Parathyroid adenoma (tissue), 2 donors: ENCODE measurements around the gene SHROOM1.

Experiments
- H2AFZ ChIP-seq: fragments of 300-600 bp; sonication (generic); one replicate; pipeline ENCODE4 v1.7.0; 2017; ENCODE audit warnings: antibody characterized with exemption, mild to moderate bottlenecking
- H3K27ac ChIP-seq: fragments of 300-600 bp; sonication (generic); one replicate; pipeline ENCODE4 v1.7.0; 2017
- H3K27me3 ChIP-seq: fragments of 300-600 bp; sonication (generic); one replicate; pipeline ENCODE4 v1.7.0; 2017; ENCODE audit warnings: low read length; ENCODE audit not compliant: control insufficient read depth, insufficient read depth
- H3K36me3 ChIP-seq: fragments of 300-600 bp; sonication (generic); one replicate; pipeline ENCODE4 v1.7.0; 2017; ENCODE audit warnings: low read length; ENCODE audit not compliant: control insufficient read depth, insufficient read depth
- H3K4me1 ChIP-seq: fragments of 300-600 bp; sonication (generic); one replicate; pipeline ENCODE4 v1.7.0; 2017; ENCODE audit warnings: control low read depth
- H3K4me2 ChIP-seq: fragments of 300-600 bp; sonication (generic); one replicate; pipeline ENCODE4 v1.7.0; 2017; ENCODE audit warnings: low read length
- H3K4me3 ChIP-seq: fragments of 300-600 bp; sonication (generic); one replicate; pipeline ENCODE4 v1.7.0; 2017; ENCODE audit warnings: low read depth, low read length
- H3K79me2 ChIP-seq: fragments of 300-600 bp; sonication (generic); one replicate; pipeline ENCODE4 v1.7.0; 2017; ENCODE audit warnings: control low read depth
- H3K9ac ChIP-seq: fragments of 300-600 bp; sonication (generic); one replicate; pipeline ENCODE4 v1.7.0; 2017; ENCODE audit warnings: mild to moderate bottlenecking
- H3K9me3 ChIP-seq: fragments of 300-600 bp; sonication (generic); one replicate; pipeline ENCODE4 v1.7.0; 2017; ENCODE audit warnings: low read length; ENCODE audit not compliant: control insufficient read depth
- TF ChIP-seq, protein P1 (sequence below): fragments of 300-600 bp; sonication (generic); IDR thresholded peaks from one replicate; pipeline ENCODE4 v1.7.0; 2017; ENCODE audit warnings: antibody characterized with exemption, mild to moderate bottlenecking
- donor health status: primary hyperparathyroidism.

Gene SHROOM1

GRCh38 chr5:132838516-132839282 lies 8.3 kb upstream of the SHROOM1 start:
- Histone ChIP-seq H3K27ac (no peak overlapping the region), H3K4me3 (no peak overlapping the region), H3K9ac (no peak overlapping the region), H3K9me3 (no peaks in the 10 kb centered on the region), H3K27me3 (no peaks in the 10 kb centered on the region), H3K4me1 (no peaks in the 10 kb centered on the region), H3K79me2 (no peaks in the 10 kb centered on the region), H3K36me3 (no peaks in the 10 kb centered on the region), H3K4me2 (no peak overlapping the region), H2AFZ (no peak overlapping the region)
- TF ChIP-seq, protein P1, sequence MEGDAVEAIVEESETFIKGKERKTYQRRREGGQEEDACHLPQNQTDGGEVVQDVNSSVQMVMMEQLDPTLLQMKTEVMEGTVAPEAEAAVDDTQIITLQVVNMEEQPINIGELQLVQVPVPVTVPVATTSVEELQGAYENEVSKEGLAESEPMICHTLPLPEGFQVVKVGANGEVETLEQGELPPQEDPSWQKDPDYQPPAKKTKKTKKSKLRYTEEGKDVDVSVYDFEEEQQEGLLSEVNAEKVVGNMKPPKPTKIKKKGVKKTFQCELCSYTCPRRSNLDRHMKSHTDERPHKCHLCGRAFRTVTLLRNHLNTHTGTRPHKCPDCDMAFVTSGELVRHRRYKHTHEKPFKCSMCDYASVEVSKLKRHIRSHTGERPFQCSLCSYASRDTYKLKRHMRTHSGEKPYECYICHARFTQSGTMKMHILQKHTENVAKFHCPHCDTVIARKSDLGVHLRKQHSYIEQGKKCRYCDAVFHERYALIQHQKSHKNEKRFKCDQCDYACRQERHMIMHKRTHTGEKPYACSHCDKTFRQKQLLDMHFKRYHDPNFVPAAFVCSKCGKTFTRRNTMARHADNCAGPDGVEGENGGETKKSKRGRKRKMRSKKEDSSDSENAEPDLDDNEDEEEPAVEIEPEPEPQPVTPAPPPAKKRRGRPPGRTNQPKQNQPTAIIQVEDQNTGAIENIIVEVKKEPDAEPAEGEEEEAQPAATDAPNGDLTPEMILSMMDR = no peak

DNA sequence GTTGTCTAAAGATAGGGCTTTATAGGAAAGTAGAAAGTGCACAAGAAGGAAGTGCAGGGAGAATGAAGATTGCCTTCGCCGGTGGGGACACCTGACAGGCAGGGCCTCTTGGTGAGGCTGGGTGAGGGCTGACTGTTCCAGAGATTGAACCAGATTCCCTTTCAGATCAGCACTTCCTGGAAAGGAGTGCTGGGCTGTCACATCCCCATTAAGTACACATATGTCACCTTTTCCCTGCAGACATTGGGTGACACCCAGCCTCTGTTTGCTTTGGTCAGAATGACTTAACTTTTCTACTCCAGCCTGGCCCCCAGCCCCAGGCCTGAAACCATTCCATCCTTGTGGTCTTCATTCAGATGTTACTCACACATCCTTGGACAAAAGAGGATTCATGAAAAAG lies 7.4 kb upstream of the SHROOM1 start:
- no peak overlapping the region for H3K27ac ChIP-seq
- H3K36me3 ChIP-seq = no peaks in the 10 kb centered on the region
- no peak overlapping the region for H3K9ac ChIP-seq
- no peaks in the 10 kb centered on the region for H3K4me1 ChIP-seq
- no peak overlapping the region for H3K4me2 ChIP-seq
- no peaks in the 10 kb centered on the region for H3K27me3 ChIP-seq
- H3K4me3 ChIP-seq = no peak overlapping the region
- no peaks in the 10 kb centered on the region for H3K79me2 ChIP-seq
- TF ChIP-seq, protein P1 = no peak
- H2AFZ ChIP-seq = no peak overlapping the region
- no peaks in the 10 kb centered on the region for H3K9me3 ChIP-seq

DNA sequence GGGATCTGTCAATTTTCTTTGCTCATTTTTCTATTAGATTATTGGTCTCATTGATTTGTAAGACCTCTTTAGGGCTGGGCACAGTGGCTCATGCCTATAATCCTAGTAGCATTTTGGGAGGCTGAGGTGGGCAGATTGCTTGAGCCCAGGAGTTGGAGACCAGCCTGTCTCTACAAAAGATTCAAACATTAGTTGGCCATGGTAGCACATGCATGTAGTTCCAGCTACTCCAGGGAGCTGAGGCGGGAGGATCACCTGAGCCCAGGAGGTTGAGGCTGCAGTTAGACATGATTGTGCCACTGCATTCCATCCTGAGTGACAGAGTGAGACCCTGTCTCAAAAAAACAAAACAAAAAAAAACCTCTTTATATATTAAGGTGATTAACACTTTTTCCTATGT lies 6.4 kb upstream of the SHROOM1 start:
- Histone ChIP-seq H3K4me2 (no peak overlapping the region), H3K79me2 (no peaks in the 10 kb centered on the region), H3K9ac (no peak overlapping the region), H3K4me1 (no peaks in the 10 kb centered on the region), H3K4me3 (no peak overlapping the region), H3K27ac (no peak overlapping the region), H2AFZ (no peak overlapping the region), H3K36me3 (no peaks in the 10 kb centered on the region), H3K9me3 (no peaks in the 10 kb centered on the region), H3K27me3 (no peaks in the 10 kb centered on the region)
- TF ChIP-seq, protein P1 = no peak

GRCh38 chr5:132834057-132834456 lies 3.6 kb upstream of the SHROOM1 start:
- H3K4me3 ChIP-seq = no peak overlapping the region
- H3K4me2 ChIP-seq = no peak overlapping the region
- TF ChIP-seq, protein P1 = no peak
- no peak overlapping the region for H3K27ac ChIP-seq
- H3K9me3 ChIP-seq = no peaks in the 10 kb centered on the region
- H3K36me3 ChIP-seq = no peaks in the 10 kb centered on the region
- no peaks in the 10 kb centered on the region for H3K27me3 ChIP-seq
- H2AFZ ChIP-seq = no peak overlapping the region
- H3K4me1 ChIP-seq = peaks cover 7% of the 10 kb centered on the region
- H3K9ac ChIP-seq = no peak overlapping the region
- H3K79me2 ChIP-seq = no peaks in the 10 kb centered on the region

GRCh38 chr5:132832612-132833011 lies 2.2 kb upstream of the SHROOM1 start:
- H3K9ac ChIP-seq = no peak overlapping the region
- H2AFZ ChIP-seq = no peak overlapping the region
- no peaks in the 10 kb centered on the region for H3K27me3 ChIP-seq
- no peak overlapping the region for H3K4me3 ChIP-seq
- H3K27ac ChIP-seq = no peak overlapping the region
- no peaks in the 10 kb centered on the region for H3K36me3 ChIP-seq
- no peak overlapping the region for H3K4me2 ChIP-seq
- peaks cover 7% of the 10 kb centered on the region for H3K4me1 ChIP-seq
- TF ChIP-seq, protein P1 = no peak
- H3K9me3 ChIP-seq = no peaks in the 10 kb centered on the region
- H3K79me2 ChIP-seq = no peaks in the 10 kb centered on the region
